Breast epithelium (tissue), 3 donors: ENCODE results near the gene ADCY2.

Experiments used
- POLR2A ChIP-seq: fragments of 450-650 bp; IDR thresholded peaks from one replicate; pipeline ENCODE4 v1.6.1; 2016; ENCODE audit warnings: antibody characterized with exemption, mild to moderate bottlenecking, moderate library complexity
- TF ChIP-seq, protein P1 (sequence below), 3 donors: fragments of 450-650 bp; IDR thresholded peaks; one replicate each; pipeline ENCODE4 v1.5.1; 2016 to 2017; ENCODE audit warnings: antibody characterized with exemption in 3 of 3, mild to moderate bottlenecking in 3 of 3, moderate library complexity in 3 of 3

DNA sequence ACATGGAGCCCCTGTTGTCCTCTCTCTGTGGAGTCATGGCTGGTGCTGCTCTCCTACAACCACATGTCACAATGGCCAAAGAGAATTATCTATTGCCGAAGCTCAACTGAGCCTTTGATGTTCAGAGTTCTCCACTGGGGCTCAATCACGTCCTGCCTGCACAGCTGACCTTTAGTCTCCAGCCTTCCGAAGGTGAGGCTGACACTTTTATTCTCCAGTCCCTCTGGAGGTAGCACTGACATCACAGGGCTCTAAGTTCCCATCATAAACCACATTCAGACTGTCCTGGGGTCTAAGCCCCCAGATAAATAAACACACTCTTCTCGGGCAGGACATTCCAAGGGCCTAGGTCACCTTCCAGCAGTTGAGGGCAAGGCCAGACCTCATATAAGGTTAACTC, 23.4 kb downstream of the ADCY2 start:
- no peak for TF ChIP-seq POLR2A
- TF ChIP-seq, protein P1, sequence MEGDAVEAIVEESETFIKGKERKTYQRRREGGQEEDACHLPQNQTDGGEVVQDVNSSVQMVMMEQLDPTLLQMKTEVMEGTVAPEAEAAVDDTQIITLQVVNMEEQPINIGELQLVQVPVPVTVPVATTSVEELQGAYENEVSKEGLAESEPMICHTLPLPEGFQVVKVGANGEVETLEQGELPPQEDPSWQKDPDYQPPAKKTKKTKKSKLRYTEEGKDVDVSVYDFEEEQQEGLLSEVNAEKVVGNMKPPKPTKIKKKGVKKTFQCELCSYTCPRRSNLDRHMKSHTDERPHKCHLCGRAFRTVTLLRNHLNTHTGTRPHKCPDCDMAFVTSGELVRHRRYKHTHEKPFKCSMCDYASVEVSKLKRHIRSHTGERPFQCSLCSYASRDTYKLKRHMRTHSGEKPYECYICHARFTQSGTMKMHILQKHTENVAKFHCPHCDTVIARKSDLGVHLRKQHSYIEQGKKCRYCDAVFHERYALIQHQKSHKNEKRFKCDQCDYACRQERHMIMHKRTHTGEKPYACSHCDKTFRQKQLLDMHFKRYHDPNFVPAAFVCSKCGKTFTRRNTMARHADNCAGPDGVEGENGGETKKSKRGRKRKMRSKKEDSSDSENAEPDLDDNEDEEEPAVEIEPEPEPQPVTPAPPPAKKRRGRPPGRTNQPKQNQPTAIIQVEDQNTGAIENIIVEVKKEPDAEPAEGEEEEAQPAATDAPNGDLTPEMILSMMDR (IDR thresholded peaks at IDR 0.05), result no peak
